NCI-H1436 treated with DMSO at 0.1 percent for 48 hours (cell line): ENCODE data around the gene TMEM134.

ENCODE experiments used
- DNase-seq: peaks from one replicate; lab custom pipeline; 2025; lab: John Stamatoyannopoulos, UW

TMEM134 gene

DNA sequence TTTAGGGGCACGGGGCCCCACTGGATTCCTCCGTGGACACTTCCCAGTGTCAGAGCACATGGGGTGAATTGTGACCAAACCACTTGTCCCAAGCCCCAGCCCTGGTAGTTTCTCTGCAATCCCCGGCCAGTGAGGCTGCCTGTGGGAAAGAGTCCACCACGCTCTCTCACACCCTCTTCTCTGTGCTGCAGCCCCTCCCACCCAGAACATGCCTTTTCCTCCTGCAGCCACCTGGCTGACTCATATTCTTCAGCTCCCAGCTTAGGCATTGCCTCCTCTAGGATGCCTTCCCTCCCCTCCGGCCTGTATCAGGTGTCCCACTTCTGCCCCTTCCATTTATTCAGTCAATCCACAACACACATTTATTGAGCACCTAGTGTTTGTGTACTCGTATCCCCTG is 46.2 kb downstream of the TMEM134 start:
- no peak for DNase-seq

- DNase-seq = no peak
Measured at GRCh38 chr11:67421430-67422031, 47.5 kb downstream of the TMEM134 start.

- peak; percentile 49 for DNase-seq
Measured at GRCh38 chr11:67420646-67421429, 48.2 kb downstream of the TMEM134 start.

DNA sequence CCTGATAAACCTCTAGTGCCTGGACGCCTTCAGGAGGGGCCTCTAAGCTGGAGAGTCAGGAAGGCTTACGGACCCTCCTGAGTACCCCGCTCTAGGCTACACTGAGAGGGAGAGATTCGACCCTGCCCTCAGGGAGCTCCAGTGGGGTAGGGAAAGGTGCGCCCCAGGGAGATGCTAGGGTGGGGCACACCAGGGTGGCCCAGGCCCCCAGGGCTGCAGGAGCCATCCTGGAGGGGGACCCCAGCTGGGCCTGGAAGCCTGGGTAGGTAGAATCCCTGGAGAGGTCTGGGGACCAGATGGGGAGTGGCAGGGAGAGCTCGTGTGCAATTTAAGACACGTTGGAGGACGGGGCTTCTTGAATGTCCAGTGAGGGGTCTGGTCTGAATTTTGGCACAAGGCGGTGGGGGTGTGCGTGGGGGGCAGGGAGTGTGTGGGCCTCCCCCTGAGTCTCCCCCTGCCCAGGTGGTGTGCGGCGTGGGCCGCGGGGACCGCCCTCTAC is 48.9 kb downstream of the TMEM134 start:
- no peak for DNase-seq

DNA sequence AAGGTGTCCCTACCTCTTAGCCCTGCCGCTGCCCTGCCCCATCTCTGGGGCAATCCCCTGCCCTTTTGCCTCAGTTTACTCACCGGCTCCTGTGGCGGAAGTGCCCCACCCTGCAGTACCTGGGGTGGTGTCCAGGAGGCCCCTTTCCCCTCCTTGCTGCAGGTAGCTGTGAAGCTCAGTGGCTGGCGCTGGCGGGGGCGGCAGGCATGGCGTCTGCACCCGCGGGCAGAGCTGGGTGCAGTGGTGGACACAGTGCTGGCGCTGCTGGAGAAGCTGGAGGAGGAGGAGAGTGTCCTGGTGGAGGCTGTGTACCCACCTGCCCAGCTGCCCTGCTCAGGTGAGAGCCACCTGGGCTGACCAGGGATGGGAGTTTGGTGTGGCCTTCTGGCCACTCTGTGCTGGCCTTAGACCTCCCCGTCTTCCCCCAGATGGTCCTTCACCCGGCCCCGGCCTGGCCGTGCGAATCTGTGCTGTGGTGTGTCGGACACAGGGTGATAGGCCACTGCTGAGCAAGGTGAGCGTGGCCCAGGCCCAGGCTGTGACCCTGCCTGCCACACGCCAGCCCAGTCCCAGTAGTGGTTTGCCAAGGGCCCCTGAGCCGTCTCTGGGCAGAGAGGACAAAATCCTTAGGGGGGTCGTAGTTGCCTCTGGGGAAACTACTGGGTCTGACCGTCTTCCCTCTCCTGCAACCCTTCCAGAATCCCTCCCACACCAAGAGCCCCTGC is 49.6 kb downstream of the TMEM134 start:
- no peak for DNase-seq

- DNase-seq = no peak
Measured at GRCh38 chr11:67418476-67419281, 50.4 kb downstream of the TMEM134 start.

GRCh38 chr11:67417425-67417824 is 51.6 kb downstream of the TMEM134 start:
- DNase-seq = no peak

DNA sequence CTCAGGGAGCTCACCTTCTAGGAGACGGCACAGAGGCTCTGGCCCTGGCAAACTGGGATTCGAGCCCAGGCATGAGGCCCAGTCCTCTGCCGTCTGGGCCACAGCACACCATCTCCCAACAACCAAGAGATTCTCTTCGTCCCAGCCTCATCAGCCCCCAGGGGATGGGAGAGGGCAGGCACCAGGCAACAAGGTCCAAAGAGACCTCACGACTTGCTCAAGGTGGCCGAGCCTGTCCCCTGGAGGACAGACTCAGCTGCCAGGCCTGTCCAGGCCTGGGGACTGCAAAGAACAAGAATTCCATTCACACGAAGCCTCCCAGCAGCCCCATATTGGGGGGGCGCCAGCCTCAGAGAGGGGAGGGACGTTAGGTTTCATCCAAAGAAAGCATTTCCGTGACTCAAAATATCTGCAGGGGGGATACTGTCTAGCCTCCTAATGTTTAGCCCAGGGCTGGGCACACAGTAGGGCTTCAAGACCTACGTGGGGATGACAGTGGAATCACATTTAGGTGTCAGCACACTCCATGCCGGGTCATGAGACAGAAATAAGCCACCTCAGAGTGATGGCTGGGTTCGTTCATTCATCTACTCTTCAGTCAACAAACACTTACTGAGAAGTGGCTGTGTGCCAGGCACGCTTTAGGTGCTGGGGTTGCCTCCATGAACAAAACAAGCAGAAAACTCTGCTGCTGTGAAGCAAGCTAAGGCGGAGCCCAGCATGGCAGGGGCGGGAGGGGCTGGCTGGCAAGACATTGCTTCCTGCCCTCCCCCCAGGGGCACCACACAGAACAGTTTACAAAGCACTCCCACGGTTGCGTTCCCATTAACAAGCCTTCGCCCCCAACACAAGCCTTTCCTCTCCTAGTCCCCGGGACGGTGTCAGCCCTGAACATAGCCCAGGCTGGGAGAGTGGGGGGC is 52.4 kb downstream of the TMEM134 start:
- DNase-seq = peak; percentile 49

GRCh38 chr11:67415501-67416304 is 53.3 kb downstream of the TMEM134 start, which contains the start of gene CARNS1:
CARNS1 (plus strand) TSS chr11:67415678; CDS start chr11:67416200, 522 bp downstream.
- no peak for DNase-seq

- DNase-seq = no peak
Measured at GRCh38 chr11:67413266-67413849, 55.7 kb downstream of the TMEM134 start.

DNA sequence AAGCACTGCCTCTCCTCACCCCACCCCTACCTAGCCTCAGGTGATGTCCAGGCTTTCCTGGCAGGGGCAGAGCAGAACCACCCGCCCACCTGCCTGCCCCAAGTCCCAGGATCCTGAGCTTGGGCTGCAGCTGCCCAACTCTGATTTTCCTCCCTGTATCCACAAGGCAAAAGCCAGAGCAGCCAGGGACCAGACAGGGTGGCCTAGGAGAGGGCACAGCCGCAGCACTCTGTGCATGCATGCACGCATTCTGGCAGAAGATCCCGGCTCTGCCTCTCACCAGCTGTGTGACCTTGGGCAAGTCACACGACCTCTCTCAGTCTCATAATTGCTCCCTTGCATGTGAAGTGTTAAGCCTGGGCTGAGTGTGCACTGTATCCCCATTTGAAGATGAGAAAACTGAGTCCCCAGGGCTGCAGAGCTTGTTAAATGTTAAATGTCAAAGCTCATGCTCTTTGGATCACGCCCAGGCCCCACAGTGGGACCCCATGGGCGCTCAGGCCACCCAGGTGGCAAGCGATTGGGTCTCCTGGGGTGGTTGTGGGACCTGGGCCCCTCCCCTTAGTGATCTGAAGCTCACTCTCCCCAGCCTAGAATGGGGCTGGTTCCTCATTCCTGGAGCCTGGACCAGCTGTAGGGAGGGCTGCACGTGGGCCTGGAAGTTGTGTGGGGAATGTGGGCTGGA is 56.4 kb downstream of the TMEM134 start:
- no peak for DNase-seq

DNA sequence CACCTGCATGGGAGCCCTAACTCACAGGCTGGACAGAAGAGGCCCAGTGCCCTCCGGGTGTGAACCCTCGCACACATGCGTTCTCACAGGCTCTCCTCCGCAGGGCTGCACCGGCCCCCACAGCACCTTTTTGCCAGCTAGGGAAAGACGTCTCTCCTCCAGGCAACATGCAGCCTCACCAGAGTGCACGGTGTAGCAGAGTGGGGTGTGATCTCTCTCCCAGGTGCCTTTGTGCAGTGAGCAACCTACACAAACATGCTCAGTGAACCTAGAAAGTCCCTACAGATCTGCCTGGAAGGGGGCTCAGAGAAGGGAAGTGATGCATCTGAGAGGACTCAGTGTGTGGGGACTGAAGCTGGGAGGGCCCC is 57.3 kb downstream of the TMEM134 start:
- no peak for DNase-seq
